Uterus (tissue), 2 donors: ENCODE data around the gene OR6Q1.

Experiments
- CTCF ChIP-seq, 4 experiments: fragments of 200-600 bp in 2 of 4; fragments of 450-650 bp in 2 of 4; sonication (generic) in 2 of 4; IDR thresholded peaks; one replicate each; pipeline ENCODE4 v1.5.1; 2016 to 2019; ENCODE audit warnings: antibody characterized with exemption in 4 of 4, mild to moderate bottlenecking in 2 of 4, moderate library complexity in 1 of 4
- POLR2A ChIP-seq, 2 donors: fragments of 450-650 bp; IDR thresholded peaks; one replicate each; pipeline ENCODE4 v1.6.1; 2016; ENCODE audit warnings: antibody characterized with exemption in 2 of 2, mild to moderate bottlenecking in 1 of 2, moderate library complexity in 1 of 2

- TF ChIP-seq CTCF (IDR thresholded peaks at IDR 0.05): no peak
- TF ChIP-seq POLR2A (IDR thresholded peaks at IDR 0.05): no peak
Observed at GRCh38 chr11:58060939-58061672, 30.4 kb downstream of the OR6Q1 start.
